Activated CD4-positive, CD25-positive, alpha-beta regulatory T cell treated with anti-CD3 and anti-CD28 coated beads, Interleukin-2, amount 50 U/mL, for 72 hours (primary cell): ENCODE results near the gene CCNL2.
A peak's percentile ranks its signal among the peaks of the same experiment; 100 is the strongest.
"Not testable (repeated sequence)": the region's sequence is repeated elsewhere in the genome, so short reads cannot be mapped to it uniquely, and the experiment has no call there.

Experiments
- DNase-seq: peaks from one replicate; pipeline ENCODE4 v3.0.0; 2021

CCNL2 gene

DNA sequence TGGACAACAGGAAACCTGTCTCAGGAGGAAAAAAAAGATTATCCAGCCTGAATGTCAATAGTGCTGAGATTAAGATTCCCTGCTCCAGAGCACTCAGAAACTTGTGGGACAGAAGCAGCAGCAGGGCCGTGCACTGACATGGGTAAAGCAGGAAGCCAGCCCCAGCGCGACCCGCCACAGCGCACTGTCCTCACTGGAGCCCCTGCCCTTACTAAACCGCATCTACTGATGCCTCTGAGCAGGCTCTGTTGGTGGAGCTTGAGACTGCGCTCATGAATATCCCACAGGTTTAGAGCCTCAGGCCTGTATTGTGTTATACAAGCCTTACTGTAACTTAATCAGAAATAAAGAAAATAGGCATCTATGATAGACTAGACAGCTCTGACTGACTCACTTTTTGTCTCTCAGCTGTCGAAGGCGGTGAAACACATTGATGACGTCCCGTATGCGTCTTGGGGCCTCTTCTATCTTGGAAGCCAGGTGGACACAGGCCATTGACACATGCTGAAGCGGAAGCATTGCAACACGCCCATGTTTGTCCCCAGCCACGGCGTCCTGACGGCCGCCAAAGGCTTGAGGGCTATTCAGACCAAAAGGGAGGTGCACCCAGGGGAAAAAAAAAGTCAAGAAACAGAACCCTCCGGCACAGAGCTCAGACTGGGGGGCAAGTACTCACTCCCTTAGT, 1.2 kb downstream of the CCNL2 start:
- no peak for DNase-seq

DNA sequence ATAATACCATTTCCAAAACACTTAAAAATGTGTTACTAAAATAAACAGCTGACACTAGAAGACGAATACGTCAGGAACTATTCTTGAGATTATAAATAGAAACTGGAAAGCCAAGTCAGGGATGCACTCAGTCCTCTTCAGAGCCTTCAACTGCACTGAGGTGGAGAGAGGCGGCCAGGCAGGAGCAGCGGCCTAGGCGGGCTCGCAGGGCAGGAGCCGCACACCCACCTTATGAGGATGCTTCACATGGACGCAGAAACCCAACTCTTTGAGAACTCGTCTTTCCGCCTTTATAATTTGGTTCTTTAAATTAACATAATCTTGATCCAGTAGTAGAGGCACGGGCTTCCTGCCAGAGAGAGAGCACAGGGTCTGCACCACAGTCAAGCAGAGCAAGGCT, 4.0 kb downstream of the CCNL2 start:
- no peak for DNase-seq

DNA sequence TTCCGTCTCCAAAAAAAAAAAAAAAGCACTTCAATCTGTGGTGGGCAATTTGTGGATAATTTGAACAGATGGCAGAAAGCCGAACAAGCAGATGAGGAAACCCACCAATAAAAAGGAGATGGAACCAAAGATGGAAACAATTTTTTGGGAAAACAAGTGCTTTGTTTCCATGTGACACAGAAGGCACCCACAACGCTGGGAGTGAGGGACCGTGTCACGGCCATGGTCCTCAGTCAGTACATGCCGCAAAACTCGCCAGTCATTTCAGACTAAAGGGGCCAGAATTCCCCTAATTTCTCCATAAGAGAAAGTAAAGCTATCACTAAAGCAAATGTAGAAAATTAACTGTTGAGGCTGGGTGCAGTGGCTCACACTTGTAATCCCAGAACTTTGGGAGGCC, 5.0 kb downstream of the CCNL2 start:
- DNase-seq, result no peak

DNA sequence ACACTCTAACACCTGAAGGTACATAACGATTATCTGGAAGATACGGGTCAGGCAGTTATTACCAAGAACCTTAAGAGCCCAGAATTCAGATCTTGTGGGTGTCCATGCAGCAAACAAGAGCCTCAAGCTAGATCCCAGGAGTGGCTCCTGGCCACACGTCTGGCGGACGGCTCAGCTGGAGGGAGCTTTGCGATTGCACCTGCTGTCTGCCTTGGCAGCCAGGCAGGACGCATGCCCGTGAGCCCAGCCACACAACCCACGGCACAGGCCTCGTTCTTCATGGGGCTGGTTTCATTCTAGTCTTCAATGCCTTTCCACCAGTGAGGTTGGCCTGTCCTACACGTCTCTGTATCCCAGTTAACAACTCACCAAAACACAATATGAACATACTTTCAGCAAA, 5.7 kb downstream of the CCNL2 start:
- no peak for DNase-seq

DNA sequence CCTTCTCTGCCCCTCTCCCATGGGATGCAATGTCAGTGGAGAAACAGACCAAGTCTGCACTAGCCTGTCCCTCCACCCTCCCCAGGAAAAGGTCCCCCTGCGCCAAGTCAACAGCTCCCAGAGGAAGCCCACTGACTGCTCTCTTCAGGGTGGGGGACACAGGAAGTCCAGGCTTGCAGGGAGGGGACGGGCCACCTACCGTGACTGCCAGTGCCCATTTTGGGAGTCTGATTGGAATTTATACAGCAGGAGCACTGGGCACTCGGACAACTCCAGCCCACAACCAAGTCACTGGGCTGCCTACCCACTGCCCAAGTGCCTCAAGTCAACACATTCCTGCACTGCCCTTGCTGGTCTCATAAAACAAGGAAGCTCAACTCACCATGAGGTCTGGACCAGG, 6.1 kb downstream of the CCNL2 start:
- DNase-seq, result no peak

GRCh38 chr1:1391225-1391624, 7.9 kb downstream of the CCNL2 start:
- DNase-seq, result no peak

GRCh38 chr1:1390675-1391074, 8.5 kb downstream of the CCNL2 start:
- DNase-seq, result no peak

- no peak for DNase-seq
These were observed 11.1 kb downstream of the CCNL2 start for GRCh38 chr1:1388078-1388472.

DNA sequence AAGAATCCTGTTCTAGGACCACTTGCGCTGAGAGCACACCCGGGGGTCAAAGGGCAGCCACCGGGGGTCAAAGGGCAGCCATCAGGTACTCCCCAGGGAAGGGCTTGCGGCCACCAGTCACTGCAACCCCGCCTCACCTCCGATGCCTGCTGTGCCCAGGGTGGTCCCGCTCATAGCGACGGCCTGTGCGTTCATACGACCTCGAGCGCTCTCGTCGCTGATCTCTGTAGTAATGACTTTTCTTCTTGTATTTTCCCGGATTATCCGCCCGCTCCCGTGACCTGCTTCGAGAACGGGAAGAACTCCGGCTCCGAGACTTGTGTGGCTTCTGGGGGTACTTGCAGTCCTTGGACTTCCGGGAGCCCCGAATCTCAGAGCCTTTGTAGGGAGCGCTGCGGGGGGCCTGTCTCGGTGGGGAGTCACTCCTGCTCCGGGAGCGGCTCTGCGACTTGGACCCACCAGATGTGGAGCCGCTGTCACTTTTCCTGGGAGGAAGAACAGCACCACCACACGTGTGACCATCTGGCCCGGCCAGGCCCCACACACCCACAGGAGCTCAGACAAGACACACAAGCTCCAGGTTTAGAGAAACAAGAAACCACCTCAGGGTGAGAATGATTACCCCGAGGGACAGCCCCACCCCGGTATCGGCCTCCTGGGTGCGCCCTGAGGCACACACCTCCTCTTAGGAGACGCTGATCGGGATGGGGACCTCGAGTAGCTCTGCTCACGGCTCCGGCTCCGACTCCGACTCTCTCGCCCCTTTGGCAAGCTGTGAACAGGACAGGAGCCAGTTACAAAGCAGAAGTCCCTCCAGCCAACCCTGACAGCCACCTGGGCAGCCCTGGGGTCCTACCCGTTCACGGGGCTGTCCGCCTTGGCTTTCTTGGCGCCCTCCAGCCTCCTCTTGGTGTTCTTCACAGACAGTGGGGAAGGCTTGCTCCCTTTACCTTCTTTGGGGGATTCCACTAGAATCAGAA, 11.7 kb downstream of the CCNL2 start:
- no peak for DNase-seq

- no peak for DNase-seq
These were observed 13.2 kb downstream of the CCNL2 start for GRCh38 chr1:1385931-1386330.

GRCh38 chr1:1385339-1385738, 13.8 kb downstream of the CCNL2 start:
- DNase-seq, result not testable (repeated sequence)

DNA sequence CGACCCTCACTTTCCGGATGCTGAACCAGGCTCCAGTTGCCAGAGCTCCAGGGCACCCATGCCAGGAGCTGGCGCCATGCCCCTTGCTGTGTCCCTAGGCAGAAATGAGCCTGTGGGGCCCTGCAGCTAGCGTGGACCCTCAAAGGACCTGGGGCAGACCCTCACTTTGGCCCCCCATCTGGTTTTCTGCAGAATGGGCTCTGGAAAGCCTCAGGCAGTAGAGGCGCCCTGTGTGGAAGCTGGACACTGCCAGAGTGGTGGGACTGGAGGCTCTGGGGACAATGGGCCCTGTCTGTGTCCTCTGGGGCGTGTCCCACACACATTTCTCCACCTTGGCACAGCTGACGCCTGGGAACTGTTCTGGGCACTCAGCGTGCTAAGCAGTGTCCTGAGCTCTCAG, 17.8 kb downstream of the CCNL2 start:
- DNase-seq, result no peak

DNA sequence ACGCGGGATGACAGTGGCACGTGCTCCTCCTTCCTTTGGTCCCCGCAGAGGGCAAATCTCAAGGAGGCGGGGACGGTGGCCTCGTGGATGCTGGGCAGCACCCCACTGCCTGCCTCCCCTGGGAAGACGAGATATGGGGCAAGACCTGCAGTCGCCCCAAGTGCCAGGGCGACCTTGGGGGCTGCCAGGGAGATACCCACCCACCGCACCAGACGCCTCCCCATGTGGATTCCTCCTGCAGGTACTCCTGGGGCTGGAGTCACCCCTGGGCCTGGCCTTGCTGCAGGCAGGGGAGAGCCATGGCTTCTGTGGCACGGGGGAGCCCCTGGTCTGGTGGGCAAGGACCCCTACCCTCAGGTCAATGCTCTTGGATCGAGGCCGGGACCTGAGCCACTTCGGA, 18.3 kb downstream of the CCNL2 start:
- DNase-seq, result no peak

DNA sequence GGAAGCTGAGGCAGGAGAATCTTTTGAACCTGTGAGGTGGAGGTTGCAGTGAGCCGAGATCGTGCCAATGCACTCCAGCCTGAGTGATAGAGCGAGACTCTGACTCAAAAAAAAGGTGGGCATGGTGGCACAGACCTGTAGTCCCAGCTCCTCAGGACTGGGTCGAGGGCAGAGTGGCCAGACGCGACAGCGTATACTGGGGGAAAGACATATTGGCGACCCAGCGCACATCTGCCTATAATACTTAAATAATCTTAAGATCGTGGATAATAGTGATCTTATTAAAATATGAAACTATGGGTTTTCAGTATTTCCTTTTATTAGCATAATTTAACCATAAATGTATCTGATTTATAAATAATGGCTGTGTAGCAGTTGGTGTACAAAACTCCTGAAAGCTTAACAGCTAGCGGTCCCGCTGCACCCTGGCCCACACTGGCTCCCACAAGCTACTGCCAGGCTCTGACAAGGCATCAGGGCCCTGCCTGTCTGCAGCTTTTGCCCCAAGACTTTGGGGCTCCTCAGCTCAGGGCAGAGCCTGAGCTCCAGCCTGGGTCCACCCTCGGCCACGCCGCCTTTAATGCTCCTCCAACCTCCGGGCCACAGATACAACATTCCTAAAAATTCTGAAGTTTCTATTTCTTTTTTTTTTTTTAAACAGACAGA, 21.5 kb downstream of the CCNL2 start:
- no peak for DNase-seq

DNA sequence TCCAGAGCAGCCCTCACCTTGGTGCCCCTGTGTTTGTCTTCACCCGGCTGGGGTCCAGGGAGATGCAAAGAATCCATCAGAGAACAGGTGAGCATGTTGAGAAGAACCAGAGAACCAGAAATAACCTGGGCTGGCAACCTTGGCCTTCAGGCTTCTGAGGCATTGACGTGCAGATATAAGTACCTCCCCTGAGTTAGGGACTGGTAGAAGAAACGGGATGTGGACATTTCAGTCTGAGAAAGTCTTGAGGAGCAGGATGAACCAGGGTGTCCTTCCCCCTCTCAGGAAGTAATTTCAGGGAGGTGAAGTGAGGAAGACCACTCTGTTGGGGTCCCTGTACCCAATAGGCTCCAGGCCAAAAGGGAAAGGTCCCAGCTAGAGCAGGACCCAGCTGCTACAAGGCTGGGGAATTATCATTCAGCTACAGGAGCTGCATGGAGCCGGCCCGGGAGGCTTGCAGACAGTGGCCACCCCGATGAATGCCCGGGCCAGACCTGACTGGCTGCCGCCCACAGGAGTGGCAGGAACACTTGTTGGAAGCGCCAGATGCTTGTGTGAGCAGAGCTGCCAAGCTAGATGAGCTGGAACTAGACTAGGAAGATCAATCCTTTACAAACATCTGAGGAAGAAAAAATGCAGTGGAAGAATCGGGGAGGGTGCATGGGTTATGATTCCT, 22.4 kb downstream of the CCNL2 start:
- DNase-seq, result no peak

DNA sequence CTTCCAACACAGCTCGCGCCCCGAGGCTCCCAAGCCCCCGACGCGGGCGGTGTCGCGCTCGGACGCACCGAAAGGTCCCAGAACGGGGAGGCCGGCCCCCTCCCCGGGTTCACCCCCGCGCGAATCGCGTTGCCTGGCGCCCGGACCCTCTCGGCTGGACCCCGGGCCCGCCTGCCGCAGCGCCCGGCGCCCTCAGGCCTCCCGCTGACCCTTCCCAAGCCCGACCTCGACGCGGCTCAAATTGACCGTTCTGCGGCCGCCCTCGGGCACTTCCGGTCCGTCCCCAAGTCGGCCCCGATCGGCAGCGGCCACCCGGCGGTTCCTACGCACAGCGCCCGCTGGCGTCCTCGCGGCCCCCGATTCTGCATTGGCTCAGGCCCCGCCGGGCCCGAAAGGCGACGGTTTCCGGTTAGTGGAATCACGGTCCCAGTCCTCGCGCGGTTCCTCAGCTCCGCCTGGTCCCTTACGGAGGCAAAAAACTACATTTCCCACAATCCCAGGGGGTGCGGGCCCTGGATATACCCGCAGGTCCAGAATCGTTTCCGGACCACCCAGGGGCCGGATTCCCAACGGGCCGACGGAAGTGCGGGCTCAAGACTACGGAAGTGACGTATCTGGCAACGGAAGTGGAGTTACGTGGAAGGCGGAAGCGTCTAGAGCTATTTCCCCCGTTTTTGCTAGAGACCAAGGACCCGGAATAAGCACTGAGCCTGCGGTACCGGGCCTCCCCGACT, 24.0 kb downstream of the CCNL2 start, which contains the start of gene AURKAIP1:
Gene AURKAIP1, minus strand, starts transcription at position 279 of the 734 bp plus-strand sequence. CDS start 451 bp downstream, outside the sequence.
- peak; percentile 85 for DNase-seq

- no peak for DNase-seq
These were observed 24.6 kb downstream of the CCNL2 start for GRCh38 chr1:1374589-1374928.

GRCh38 chr1:1373815-1374588, 25.1 kb downstream of the CCNL2 start:
- DNase-seq, result no peak

GRCh38 chr1:1373051-1373814, 25.9 kb downstream of the CCNL2 start:
- no peak for DNase-seq
